Right forelimb (tissue), 1 donor: ENCODE results near the gene ALLC.
"Not testable (repeated sequence)": the region's sequence is repeated elsewhere in the genome, so short reads cannot be mapped to it uniquely, and the experiment has no call there.

Experiments used
- DNase-seq: peaks from one replicate; pipeline ENCODE4 v3.0.0-alpha.2; 2018

ALLC gene

DNA sequence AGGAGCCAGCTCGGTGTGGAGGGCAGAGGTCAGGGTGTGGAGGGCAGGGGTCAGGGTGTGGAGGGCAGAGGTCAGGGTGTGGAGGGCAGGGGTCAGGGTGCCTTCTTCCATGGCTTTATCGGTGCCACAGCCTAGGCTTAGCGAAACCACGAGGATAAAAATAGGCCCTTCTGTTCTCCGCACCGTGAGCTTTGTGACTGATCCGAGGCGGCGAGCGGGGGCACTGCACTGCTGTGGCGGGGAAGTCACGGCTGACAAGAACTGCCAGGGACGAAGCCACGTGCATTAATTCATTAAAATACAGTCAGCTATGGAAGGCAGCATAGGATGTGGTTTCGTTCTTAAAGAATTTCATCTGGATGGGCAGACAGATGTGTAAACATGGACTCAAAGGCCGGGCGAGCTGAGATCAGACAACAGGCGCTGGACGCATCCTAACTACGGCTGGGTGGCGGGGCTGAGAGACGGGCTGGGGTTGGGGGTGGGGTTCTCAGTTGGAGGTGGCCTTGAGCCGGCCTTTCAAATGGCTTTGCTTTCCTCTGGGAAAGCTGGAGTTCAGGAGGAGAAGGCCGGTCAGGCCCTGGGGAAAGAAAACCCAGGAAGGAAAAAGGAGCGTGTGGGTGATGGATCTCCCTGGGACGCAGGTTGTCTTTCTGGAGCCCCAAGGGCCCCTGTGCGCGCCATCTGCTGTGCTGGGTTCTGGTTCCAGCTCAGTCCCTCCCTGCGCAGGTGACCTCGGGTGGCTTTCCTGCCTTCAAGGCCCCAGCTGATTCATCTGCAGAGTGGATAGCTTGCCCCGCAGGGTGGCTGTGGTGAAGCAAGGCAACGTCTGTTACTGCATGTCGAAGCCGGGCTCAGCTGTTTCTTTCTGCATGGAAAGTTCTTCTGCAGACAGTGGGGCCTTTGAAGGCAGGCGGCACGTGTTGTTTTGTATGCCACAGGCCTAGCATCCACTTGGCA, 958 bp upstream of the ALLC start:
- DNase-seq = no peak

DNA sequence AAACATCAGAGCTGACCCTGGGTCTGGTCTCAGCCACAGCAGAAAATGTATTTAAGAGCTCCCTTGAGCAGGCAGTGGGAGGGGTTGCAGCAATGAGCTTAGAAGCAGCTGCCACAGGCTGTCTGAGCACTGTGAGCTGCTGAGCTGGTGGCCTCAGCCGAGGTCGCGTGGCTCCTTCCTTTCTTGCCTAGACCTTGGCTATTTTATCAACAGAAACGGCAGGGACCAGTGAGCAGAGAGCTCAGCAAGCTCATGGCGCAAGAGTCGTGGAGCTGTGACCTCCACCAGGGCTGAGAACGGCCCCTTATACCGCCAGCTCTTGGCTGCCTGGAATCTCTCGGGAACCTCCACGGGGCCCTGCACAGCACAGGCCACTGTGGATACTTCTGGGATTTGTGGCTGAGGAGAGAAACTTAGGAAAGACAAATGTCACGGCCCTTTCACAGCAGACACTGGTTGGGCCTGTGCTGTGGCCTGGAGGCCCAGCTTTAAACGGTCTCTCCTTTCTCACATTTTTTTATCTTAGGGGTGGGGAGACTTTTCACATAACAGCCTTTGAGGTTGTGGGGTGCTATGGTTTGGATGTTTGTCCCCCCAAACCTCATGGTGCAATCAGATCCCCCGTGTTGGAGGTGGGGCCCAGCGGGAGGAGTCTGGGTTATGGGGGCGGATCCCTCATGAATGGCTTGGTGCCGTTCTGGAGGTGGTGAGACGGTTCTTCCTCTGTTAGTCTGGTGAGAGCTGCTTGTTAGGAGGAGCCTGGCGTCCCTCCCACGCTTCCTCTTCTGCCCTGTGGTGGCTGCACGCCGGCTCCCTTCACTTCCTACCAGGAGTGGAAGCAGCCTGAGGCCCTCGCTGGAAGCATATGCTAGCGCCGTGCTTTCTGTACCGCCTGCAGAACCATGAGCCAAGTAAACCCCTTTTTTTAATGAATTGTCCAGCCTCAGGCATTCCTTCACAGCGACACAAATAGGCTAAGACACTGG, 1.7 kb downstream of the ALLC start:
- DNase-seq = no peak

DNA sequence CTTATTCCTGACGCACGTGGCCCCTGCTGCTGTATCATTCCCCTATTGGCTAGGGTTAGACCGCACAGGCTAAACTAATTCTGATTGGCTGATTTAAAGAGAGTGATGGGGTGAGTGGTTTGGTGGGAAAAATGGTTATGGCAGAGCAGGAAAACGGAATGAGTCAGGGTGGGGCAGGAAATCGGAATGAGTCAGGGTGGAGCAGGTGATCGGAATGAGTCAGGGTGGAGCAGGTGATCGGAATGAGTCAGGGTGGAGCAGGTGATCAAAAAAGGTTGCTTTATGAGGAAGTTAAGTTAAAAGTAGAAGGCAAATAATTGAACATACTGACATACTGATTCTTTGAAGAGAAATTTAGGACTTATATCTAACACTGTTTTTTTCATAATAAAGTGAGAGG, 2.6 kb downstream of the ALLC start:
- not testable (repeated sequence) for DNase-seq

DNA sequence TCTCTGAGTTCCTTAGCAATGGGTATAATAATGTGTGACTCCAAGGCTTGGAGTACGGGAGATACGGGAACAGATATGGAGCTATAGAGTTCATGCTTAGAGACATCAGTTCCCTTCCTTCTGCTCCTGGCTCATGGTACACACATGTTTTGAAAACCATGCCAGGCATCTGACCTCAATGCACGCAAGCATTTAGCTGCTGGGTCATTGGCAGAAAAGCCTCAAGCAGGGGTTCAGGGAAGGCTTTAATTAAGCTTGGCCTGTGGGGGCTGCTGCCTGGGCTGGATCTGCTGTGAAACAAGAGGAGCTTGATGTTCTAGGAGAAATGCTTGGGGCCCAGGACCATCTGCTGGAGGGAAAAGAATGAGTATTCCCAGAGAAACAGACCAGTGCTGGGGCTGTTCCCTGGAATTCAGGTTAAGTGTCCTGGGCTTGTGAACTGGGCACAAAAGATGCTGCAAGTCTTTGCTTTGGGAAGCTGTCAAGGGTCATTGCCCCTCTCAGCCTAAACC, 3.2 kb downstream of the ALLC start:
- DNase-seq = no peak

DNA sequence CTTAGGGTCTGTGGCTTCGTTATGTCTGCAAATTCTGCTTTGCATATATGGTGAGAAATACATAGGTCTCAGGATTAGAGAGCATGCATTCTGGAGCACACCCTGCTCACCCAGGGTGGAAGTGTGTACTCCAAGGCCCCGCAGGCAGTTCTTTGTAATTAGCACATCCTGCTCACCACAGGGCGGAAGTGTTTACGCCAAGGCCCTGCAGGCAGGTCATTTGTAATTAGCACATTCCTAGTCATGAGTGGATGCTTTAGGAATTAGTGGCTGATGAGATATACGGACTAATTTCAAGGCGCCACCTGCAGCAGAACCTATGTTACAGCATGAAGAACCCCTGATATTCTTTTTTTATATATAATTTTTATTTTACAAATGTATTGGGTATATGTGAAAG, 4.2 kb downstream of the ALLC start:
- no peak for DNase-seq

DNA sequence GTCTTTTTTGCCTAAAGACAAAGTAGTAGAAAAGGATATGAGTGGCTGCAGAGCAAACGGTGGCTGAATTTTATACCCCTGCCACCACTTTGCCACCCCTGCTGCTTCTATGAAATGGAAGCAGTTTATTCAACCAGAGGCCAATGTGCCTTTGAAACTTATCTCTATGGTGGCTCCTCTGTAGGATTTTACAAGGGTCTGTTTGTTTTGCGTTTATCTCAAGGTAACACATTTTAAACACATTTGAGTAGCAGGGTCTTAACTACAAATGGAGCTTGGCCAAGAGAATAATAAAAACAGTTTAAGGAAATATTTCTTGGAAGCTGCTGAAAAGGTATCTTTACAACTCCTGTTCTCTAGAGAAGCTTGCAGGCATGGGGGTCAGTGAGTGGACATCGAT, 6.1 kb downstream of the ALLC start:
- no peak for DNase-seq

DNA sequence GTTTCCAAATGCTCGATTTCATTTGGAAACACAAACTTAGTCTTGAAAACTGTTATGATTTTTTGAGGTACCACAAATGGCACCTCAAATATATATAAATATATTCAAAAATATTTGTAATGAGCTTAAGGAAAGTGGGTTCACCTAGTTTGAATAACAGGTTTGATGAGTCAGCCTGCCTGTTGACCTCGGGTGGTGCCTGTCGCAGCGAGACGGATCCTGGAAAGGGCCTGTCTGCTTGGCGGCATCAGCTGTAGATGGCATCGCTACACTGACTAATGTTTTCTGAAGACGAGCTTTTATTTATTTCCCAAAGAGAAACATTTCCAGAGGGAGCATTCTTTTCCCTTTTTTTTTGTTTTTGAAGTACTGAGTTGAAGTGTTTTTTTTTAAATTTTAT, 6.9 kb downstream of the ALLC start:
- DNase-seq = no peak

DNA sequence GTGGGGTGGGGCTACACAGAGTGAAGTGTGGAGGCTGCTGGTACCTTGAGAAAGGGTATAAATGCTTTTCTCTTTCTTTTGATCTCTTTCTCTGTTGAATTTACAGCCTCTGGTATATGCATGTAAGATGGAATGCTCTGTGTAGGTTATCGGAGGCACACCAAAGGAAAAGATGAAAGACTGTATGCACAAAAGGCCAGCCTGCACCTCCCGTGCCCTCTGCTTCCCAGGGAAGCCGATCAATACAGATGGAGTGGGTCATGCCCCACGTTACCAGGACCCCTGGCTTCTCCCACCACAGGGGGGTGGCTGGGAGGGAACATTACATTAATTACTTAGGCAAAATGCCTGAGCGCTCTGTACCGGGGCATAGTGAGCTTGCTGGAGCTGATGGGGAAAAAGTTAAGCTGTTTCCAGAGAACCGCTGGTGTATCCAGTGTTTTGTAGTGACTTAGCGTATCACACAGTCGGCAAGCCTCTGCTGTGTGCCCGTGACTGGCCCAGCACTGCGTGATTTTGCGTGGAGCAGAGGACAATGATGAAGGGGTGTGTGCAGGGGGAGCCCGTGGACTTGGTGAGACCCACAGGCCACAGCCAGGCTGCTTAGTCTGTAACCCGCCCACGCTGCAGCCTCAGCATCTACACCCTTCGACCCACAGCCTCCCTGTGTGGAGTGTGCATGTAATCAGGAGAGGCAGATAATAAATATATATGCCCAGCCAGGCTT, 8.0 kb downstream of the ALLC start:
- no peak for DNase-seq

DNA sequence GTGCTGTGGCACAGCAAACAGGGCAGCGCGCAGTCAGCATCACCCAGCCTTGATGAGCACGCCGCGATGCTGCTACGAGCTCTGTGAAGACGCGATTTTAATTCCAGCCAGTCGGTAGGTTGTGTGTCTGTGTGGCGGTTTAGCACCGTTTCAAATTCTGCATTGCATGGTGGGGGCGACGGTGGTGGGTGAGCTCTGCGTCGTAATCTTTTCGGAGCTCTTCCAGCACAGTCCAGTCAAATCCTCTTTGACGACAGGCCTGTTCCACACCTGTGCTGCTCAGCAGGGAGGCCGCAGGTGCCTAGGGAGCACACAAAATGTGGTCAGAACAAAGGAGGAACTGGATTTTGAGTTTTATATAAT, 8.6 kb downstream of the ALLC start:
- DNase-seq = no peak

DNA sequence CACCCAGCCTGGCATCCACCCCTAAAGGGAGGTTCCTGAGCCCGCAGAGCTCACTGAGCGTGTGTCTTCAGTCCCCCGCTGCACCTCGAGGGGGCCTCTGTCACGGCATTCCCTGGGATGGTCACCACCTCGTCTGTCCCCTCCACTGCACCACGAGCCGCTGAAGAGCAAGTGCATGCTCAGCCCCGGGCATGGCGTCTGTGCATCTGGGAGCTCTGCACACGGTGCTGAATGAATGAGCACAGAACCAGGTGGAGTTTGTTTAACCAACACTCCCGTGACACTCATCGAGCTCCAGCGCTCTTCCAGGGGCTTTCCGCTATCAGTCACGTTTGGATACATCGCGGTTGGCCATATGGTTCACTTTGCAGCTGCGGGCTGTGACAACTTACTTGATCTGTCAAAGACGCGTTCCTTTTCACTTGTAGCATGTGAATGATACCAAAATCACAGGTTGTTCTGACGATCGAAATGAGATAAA, 9.2 kb downstream of the ALLC start:
- DNase-seq = no peak

DNA sequence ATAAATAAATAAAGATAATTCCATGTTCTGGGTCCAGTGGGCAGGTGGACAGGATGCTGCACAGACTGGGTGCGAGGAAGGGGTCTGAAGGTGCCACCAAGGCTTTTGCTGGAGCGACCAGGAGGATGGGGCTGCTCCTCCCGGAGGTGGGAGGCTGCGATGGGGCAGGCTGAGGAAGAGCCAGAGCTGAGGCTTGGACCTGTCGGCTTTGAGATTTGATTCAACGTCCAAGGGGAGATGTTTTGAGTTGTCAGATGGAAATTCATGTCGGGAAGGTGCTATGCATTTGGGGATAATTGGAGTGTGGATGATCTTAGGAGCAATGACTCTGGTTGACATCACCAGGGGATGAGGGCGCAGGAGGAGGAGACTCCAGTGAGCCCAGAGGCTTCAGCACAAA, 11.7 kb downstream of the ALLC start:
- no peak for DNase-seq

DNA sequence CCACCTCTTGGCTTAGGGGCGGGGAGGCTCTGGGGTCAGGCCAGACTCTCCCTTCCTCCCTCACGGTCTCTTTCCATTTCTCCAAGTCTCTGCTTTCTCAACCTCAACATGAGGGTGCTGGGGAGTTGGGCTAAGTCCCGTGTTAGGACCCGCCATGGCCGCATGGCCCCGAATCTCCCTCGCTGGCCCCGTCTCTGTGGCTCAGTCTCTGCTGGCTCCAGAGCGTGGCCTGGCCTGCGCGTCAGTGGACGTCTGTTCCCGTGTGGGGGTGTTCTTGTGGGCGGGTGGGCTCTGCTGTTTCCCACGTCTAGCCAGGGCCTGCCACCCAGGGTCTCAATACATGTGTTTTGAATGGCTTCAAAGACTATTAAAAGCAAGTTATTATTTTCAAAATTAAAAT, 12.4 kb downstream of the ALLC start:
- DNase-seq = no peak

DNA sequence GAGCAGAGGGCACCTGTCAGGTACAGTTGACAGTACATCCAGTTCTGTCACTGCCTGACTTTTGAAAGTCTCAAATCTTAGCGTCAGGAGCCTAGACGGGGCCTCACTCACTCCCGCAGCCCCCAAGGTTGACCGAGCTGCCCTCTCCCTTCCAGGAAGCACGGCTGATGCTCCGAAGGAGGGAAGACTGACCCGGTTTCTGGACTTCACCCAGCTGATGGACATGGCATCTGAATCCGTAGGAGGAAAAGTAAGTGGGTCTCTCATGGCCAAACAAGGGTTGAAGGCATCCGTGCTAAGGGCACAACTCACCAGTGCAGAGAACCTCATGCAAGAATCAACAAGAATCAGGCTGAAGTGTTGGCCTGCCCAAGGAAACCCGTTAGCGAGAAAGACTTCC, 12.9 kb downstream of the ALLC start:
- no peak for DNase-seq

DNA sequence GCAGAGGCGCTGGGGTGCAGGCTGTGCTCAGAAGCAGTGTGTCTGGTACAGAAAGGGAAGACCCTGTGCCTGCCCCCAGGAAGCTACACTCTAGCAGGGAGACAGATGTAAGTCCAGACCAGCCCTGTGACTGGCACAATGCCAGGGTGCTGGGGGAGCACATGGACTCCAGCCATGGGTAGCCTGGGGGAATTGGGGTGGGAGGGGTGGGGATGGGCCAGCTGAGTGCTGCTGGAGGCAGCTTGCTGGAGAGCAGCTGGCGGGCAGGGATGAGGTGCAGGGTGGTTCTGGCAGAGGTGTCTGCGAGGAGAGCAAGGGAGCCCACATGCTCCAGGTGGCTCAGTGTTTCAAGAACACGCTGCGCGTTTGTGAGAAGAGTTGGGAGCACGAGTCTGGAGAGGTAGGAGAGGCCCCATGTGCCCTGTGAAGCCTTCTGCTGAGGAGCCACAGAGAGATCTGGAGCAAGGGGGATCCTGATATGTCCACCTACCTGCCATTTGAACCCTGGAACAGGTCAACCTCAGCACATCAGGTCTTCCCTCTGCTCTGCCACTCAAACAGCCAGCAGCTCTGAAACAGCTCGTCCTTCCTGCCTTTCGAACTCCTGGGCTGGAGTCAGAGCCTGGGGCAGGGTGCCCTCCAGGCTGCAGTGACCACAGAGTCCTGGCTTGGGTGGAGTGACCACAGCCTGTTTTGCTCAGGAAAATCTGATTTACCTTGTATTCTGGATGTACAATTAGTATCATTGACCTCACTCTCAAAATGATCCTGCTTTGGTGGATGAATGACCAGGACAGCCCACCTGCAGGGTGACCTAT, 15.1 kb downstream of the ALLC start:
- no peak for DNase-seq

DNA sequence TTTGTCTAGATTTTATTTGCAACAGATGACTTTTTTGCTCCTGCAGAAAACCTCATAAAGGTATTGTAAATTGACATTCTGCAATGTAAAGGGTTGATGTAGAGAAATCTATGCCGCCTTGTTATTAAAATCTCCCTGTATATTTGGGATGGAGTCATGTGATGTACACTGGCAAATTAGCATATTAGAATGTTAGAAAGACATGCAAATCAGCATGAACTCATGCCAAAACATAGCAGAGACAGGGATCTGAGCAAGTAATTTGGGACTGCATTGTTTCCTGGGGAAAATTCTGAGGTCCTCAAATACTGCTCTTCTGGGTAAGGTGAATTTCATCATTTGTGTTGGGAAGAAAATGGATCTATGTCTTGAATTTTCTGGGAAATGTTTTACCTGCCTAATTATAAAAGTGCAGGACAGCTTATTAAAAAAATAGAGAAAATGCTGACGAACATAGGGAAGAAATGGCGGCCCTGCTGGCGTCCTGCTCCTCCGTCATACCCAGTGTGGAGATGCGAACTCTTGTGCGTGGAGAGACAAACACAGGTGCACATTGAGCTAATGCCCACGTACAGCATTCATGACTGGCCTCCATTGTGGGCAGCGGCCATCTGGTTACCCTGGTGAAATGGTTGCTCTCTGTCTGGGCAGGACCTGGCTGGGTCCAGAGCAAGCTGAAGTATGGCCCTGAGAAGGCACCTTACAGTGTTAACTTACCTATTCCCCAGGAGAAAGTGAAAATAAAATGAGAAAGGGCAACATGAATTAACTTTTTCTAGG, 16.3 kb downstream of the ALLC start:
- no peak for DNase-seq

DNA sequence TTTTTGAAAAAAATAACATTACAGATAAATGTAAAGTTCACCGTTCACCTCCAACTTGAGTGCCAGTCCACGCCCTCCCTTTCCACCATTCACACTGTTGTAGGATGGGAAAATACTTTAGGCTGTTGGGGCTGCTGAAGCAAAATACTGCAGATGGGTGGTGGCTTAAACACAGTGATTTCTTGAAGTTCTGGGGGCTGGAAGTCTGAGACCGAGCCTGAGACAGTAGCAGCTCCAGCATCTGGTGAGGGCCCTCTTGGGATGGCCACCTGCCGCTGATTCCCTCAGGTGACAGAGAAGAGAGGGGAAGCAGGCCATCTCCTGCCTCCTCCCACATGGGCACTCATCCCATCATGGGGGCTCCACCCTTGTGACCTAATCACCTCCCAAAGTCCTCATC, 17.7 kb downstream of the ALLC start:
- no peak for DNase-seq

DNA sequence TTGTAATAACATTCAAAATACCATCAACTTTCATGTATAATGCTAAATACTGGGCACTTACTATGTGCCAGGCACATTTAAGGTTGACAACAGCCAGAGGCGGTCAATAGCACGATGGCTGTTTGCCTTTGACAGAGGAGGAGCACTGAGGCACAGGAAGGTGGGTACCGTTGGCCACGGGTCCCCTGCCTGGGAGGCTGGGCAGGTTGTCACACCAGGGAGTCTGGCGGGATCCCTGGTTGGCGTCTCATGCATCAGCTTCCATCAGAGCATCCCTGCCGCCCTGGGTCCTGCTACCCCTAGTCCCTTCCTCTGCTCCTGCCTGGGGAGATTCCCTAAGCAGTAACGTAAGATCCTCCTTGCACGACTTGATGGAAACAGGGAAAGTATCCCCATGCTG, 19.4 kb downstream of the ALLC start:
- DNase-seq = no peak

DNA sequence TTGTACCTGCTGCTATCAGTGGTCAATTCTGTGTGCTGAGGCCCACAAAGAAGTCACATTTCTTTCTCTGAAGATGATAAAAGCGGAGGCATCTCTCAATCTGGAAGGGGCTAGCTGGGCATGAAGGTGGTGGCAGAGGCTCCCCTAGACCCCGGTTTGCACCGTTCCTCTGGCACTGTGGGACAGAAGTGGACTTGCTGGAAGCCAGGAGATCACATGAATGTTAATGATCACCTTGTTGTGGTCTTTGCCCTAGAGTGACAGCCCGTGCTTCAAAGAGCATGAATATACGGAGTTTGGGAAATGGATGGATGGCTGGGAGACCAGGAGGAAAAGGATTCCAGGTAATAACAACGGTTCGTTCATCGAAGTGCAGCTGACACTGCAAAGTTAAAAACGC, 20.2 kb downstream of the ALLC start:
- DNase-seq = no peak

DNA sequence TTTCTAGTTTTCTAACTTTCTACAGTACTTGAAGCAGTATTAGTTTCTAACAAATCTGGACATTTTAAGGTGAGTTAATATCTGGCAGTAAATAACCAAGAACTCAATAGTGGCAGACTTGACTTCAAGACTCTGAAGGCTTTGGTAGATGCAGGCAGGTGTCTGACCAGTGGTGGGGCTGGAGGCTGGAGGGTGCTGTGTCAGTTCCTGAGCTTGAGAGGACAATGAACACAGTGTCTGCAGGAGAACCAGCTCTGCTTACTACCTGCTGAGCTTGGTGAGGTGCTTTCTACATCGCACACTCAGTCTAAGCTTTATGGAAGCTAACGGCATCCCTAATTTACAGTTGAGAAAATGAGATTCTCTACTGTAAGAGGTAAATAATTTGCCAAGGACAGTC, 21.2 kb downstream of the ALLC start:
- no peak for DNase-seq

DNA sequence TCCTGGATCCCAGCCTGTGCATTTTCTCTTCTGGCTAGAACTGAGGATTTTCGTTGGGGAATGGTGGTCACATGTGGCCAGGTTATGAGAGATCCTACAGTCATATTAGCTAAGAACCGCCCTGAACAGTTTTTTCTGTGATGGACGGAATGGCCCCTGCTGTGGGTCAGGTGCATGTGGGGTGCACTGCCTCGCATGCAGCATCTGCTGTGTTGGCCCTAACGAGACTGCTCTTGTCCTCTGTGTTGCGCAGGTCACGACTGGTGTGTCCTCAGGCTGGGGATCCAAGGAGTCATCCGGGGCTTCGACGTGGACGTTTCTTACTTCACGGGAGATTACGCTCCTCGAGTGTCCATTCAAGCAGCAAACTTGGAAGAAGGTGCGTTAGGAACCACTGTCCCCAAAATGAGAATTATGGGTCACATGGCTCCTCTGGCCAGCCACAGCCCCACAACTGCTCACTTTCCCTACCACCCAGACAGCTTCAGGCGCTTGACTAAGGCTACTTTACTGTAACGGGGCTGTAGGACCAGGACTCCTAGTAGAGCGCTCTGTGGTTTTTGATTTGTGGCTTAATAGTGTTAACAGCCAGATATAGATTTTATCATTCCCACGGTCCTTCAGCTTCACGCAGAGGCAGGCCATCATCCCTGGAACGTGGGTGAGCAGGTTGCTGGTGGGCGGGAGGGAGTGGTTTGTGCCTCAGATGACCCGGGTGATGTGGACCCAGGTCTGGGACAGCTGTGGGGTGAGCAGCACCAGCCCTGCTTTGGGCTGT, 21.8 kb downstream of the ALLC start:
- no peak for DNase-seq
